IMR-90 (cell line): Measurements from ENCODE around the gene C16orf90. TPM values are rescaled to one million over a fixed set of nuclear protein-coding genes. Genes with fewer than 3 reads are reported as not detected.

ENCODE experiments used
- ATAC-seq: fragments of 200-7000 bp; cut with Tn5 transposase; 2 replicates; pipeline ENCODE4 v1.9.1; 2020; ENCODE audit warnings: low read depth, mild to moderate bottlenecking, moderate library complexity
- BruUV-seq: library from RNA; stranded (reverse); fragments of 400-500 nt; replicated peaks from 2 replicates; lab custom pipeline; 2021; lab: Mats Ljungman, UMichigan
- CTCF ChIA-PET: fragments of 300-600 bp; formaldehyde crosslinking; extraction: SDS; loops from one replicate; lab custom pipeline; 2021; ENCODE audit warnings: antibody characterized with exemption; lab: Yijun Ruan, JAX
- POLR2A ChIA-PET: fragments of 300-600 bp; sonication (Branson Sonifier 250); formaldehyde crosslinking; loops from one replicate; lab custom pipeline; 2022; ENCODE audit warnings: antibody characterized with exemption; ENCODE audit not compliant: unreplicated experiment; lab: Charles Lee
- DNase-seq: peaks from one replicate; pipeline ENCODE4 v3.0.0; 2013
- H2AFZ ChIP-seq: replicated peaks from 2 replicates; pipeline ENCODE3; 2013; ENCODE audit warnings: low read length, mild to moderate bottlenecking; ENCODE audit not compliant: poor library complexity
- H2AK5ac ChIP-seq: 2 replicates; pipeline ENCODE4 v1.6.1; 2013; ENCODE audit warnings: low read depth, low read length, inconsistent platforms
- H2AK9ac ChIP-seq: replicated peaks from 2 replicates; pipeline ENCODE3; 2013; ENCODE audit warnings: mild to moderate bottlenecking, low read depth, low read length, moderate library complexity; ENCODE audit not compliant: poor library complexity
- H2BK120ac ChIP-seq: 2 replicates; pipeline ENCODE4 v1.6.1; 2013; ENCODE audit warnings: low read depth, low read length, inconsistent platforms
- H2BK15ac ChIP-seq: 3 replicates; pipeline ENCODE4 v1.6.1; 2013; ENCODE audit warnings: low read depth, low read length, inconsistent platforms
- H2BK20ac ChIP-seq: 2 replicates; pipeline ENCODE4 v1.6.1; 2013; ENCODE audit warnings: low read depth, mild to moderate bottlenecking, inconsistent platforms, low read length, moderate library complexity
- H2BK5ac ChIP-seq: 2 replicates; pipeline ENCODE4 v1.6.1; 2013; ENCODE audit warnings: mild to moderate bottlenecking, low read depth, low read length, inconsistent platforms; ENCODE audit not compliant: poor library complexity, severe bottlenecking
- H3K14ac ChIP-seq: replicated peaks from 2 replicates; pipeline ENCODE4 v1.6.1; 2013; ENCODE audit warnings: low read depth, low read length, inconsistent platforms
- H3K18ac ChIP-seq: 2 replicates; pipeline ENCODE4 v1.6.1; 2013; ENCODE audit warnings: low read depth, low read length, control low read depth
- H3K23ac ChIP-seq: 2 replicates; pipeline ENCODE4 v1.6.1; 2013; ENCODE audit warnings: low read depth, low read length, inconsistent platforms
- H3K27ac ChIP-seq: 2 replicates; pipeline ENCODE4 v1.5.1; 2013; ENCODE audit warnings: mild to moderate bottlenecking, control low read depth, low read length; ENCODE audit not compliant: insufficient read depth
- H3K27me3 ChIP-seq: 2 replicates; pipeline ENCODE4 v1.6.1; 2013; ENCODE audit warnings: low read length; ENCODE audit not compliant: control insufficient read depth, insufficient read depth
- H3K36me3 ChIP-seq: 2 replicates; pipeline ENCODE4 v1.6.1; 2013; ENCODE audit warnings: low read length, mixed read lengths; ENCODE audit not compliant: control insufficient read depth, insufficient read depth
- H3K4ac ChIP-seq: 2 replicates; pipeline ENCODE4 v1.6.1; 2013; ENCODE audit warnings: low read depth, low read length, inconsistent platforms
- H3K4me1 ChIP-seq: 2 replicates; pipeline ENCODE4 v1.6.1; 2013; ENCODE audit warnings: low read length, mixed read lengths; ENCODE audit not compliant: control insufficient read depth, insufficient read depth
- H3K4me2 ChIP-seq: 2 replicates; pipeline ENCODE4 v1.6.1; 2013; ENCODE audit warnings: low read depth, mild to moderate bottlenecking, control low read depth, low read length, moderate library complexity
- H3K4me3 ChIP-seq: 2 replicates; pipeline ENCODE4 v1.5.1; 2013; ENCODE audit warnings: low read depth, mild to moderate bottlenecking, control low read depth, low read length, moderate library complexity; ENCODE audit not compliant: insufficient read depth
- H3K56ac ChIP-seq: 2 replicates; pipeline ENCODE4 v1.6.1; 2013; ENCODE audit warnings: low read length, inconsistent platforms; ENCODE audit not compliant: insufficient read depth; ENCODE audit errors: extremely low read depth
- H3K79me1 ChIP-seq, 2 experiments: 2 replicates each; pipeline ENCODE4 v1.6.1; 2013; ENCODE audit warnings: low read length in 2 of 2, inconsistent platforms in 1 of 2, low read depth in 1 of 2
- H3K9ac ChIP-seq: 2 replicates; pipeline ENCODE4 v1.6.1; 2013; ENCODE audit warnings: low read depth, low read length, control low read depth
- H3K9me1 ChIP-seq: 2 replicates; pipeline ENCODE4 v1.6.1; 2013; ENCODE audit warnings: low read length, inconsistent platforms; ENCODE audit not compliant: insufficient read depth
- H3K9me3 ChIP-seq: 2 replicates; pipeline ENCODE4 v1.6.1; 2013; ENCODE audit warnings: low read length; ENCODE audit not compliant: control insufficient read depth, insufficient read depth
- H4K20me1 ChIP-seq: 2 replicates; pipeline ENCODE4 v1.6.1; 2013; ENCODE audit warnings: low read length, inconsistent platforms; ENCODE audit not compliant: insufficient read depth
- H4K5ac ChIP-seq: 2 replicates; pipeline ENCODE4 v1.6.1; 2013; ENCODE audit warnings: mild to moderate bottlenecking, low read depth, low read length, control low read depth
- H4K8ac ChIP-seq, 2 experiments: 2 replicates each; pipeline ENCODE4 v1.6.1; 2013; ENCODE audit warnings: low read depth in 2 of 2, low read length in 2 of 2, control low read depth in 1 of 2, inconsistent platforms in 1 of 2
- H4K91ac ChIP-seq: 2 replicates; pipeline ENCODE4 v1.6.1; 2013; ENCODE audit warnings: low read depth, low read length, inconsistent platforms; ENCODE audit not compliant: insufficient read depth
- MAFK ChIP-seq: IDR thresholded peaks from 2 replicates; pipeline ENCODE4 v1.6.1; 2012; ENCODE audit warnings: low read depth, low read length, improper control_type of control experiment
- WGBS, 2 experiments: methylation state at CpG; one replicate each; pipeline versions ENCODE4 v1.1.5 to v1.1.7; 2013; ENCODE audit warnings: missing lambda C conversion rate in 2 of 2; ENCODE audit not compliant: insufficient read length in 1 of 2; ENCODE audit errors: extremely low coverage in 2 of 2; 5-methylcytosine and 5-hydroxymethylcytosine counted together
- dilution Hi-C: fragments of 300-500 bp; cut with HindIII; formaldehyde crosslinking; loops from one replicate; pipeline ENCODE4 v1.14.3; 2018; ENCODE audit warnings: low sequenced_read_pairs; ENCODE audit not compliant: unreplicated experiment
- in situ Hi-C: fragments of 300-500 bp; cut with MboI; formaldehyde crosslinking; loops from 3 replicates; pipeline ENCODE4 v1.14.3; 2019; ENCODE audit warnings: low sequenced_read_pairs, inconsistent platforms, mixed read lengths
- intact Hi-C: fragments of 100-400 bp; cut with micrococcal nuclease; formaldehyde crosslinking; loops from 2 replicates; pipeline ENCODE4 v1.10.0; 2022
- polyA plus RNA-seq, 3 experiments: library from polyadenylated mRNA; depleted of rRNA; stranded (reverse); fragments of >200 nt; gene quantifications; 2 replicates each; pipeline ENCODE4 v1.2.3, GENCODE V29; 2012; ENCODE audit warnings: low replicate concordance in 1 of 3
- total RNA-seq: library from RNA; depleted of rRNA; stranded (reverse); fragments of >200 nt; gene quantifications from 2 replicates; pipeline ENCODE4 v1.2.3, GENCODE V29; 2012

The C16orf90 gene
- total and polyA plus RNA-seq, 2 of the 4 experiments (the other 2 are of a cell fraction) = not detected

- no peak overlapping the region for H3K9ac ChIP-seq
- ATAC-seq = no peak
Observed at GRCh38 chr16:3518986-3519348, 23.7 kb upstream of the C16orf90 start.

More at GRCh38 chr16:3518986-3519348, 23.7 kb upstream of the C16orf90 start:
- Histone ChIP-seq H4K91ac (no peak overlapping the region), H2AK5ac (peak overlapping the region; percentile 8; the same call in 1 of the 2 replicates), H2BK15ac (no peak overlapping the region), H2BK20ac (no peak overlapping the region), H2BK5ac (no peak overlapping the region), H4K5ac (no peak overlapping the region), H3K14ac (no peak overlapping the region), H3K4ac (no peak overlapping the region), H3K36me3 (peaks cover 34% of the 10 kb centered on the region), H4K8ac (no peak overlapping the region), H3K18ac (no peak overlapping the region), H3K9me3 (no peaks in the 10 kb centered on the region), H2AFZ (no peak overlapping the region), H3K4me1 (peaks cover 10% of the 10 kb centered on the region), H4K20me1 (0 out of 2 replicates have a peak, but pooled peaks cover 6% of the 10 kb centered on the region), H3K56ac (no peak overlapping the region), H3K4me3 (no peak overlapping the region), H2AK9ac (no peak overlapping the region), H3K79me1 (peaks cover 0 to 3% of the 10 kb centered on the region in 2 experiments; a peak in 1 of 4 replicates), H3K27me3 (no peaks in the 10 kb centered on the region), H3K9me1 (peaks cover 10% of the 10 kb centered on the region), H2BK120ac (no peak overlapping the region), H3K23ac (no peak overlapping the region), H3K27ac (no peak overlapping the region), H3K4me2 (no peak overlapping the region)
- no peak for DNase-seq
- ChIA-PET CTCF (interaction anchor here (0.6 kb wide), 1 partner anchor 86 kb away, joined by 4 read pairs; no protein-coding TSS in a partner anchor), POLR2A (no interaction called here)
- no peak for TF ChIP-seq MAFK
- BruUV-seq = no TSS peak
- dilution Hi-C loops (no loop called here), in situ Hi-C loops (no loop called here), intact Hi-C loops (no loop called here)
- 100% methylated on average over 2 of the region's 8 CpGs; no CpG with 5 or more reads in 1 of the 2 experiments for WGBS, 2 experiments
